Neural progenitor cell (in vitro differentiated cells): ENCODE data around the gene CSRP2. TPM values are rescaled to one million over a fixed set of nuclear protein-coding genes. Genes with fewer than 3 reads are reported as not detected.

Experiments
- DNase-seq: peaks from one replicate; pipeline ENCODE4 v3.0.0-alpha.2; 2016; ENCODE audit warnings: low spot score
- H2AFZ ChIP-seq: fragments of 200-600 bp; sonication (generic); replicated peaks from 2 replicates; pipeline ENCODE4 v1.6.1; 2016; ENCODE audit warnings: antibody characterized with exemption
- H3F3A ChIP-seq: fragments of 200-600 bp; sonication (generic); 2 replicates; pipeline ENCODE4 v1.6.1; 2016; ENCODE audit warnings: antibody characterized with exemption, low read depth
- H3K27ac ChIP-seq: fragments of 200-600 bp; sonication (generic); 2 replicates; pipeline ENCODE4 v1.5.1; 2016; ENCODE audit warnings: mild to moderate bottlenecking
- H3K27me3 ChIP-seq: fragments of 200-600 bp; sonication (generic); 2 replicates; pipeline ENCODE4 v1.6.1; 2016; ENCODE audit warnings: mild to moderate bottlenecking, moderate library complexity
- H3K36me3 ChIP-seq: fragments of 200-600 bp; sonication (generic); 2 replicates; pipeline ENCODE4 v1.5.1; 2016
- H3K4me1 ChIP-seq: fragments of 200-600 bp; sonication (generic); 2 replicates; pipeline ENCODE4 v1.6.1; 2016; ENCODE audit warnings: mixed run types
- H3K4me2 ChIP-seq: fragments of 200-600 bp; sonication (generic); 2 replicates; pipeline ENCODE4 v1.6.1; 2016
- H3K4me3 ChIP-seq: fragments of 200-600 bp; sonication (generic); 2 replicates; pipeline ENCODE4 v1.5.1; 2016
- H3K79me2 ChIP-seq: fragments of 200-600 bp; sonication (generic); 2 replicates; pipeline ENCODE4 v1.6.1; 2016; ENCODE audit warnings: low read depth
- H3K9ac ChIP-seq: fragments of 200-600 bp; sonication (generic); 2 replicates; pipeline ENCODE4 v1.6.1; 2016
- H3K9me3 ChIP-seq: fragments of 200-600 bp; sonication (generic); 2 replicates; pipeline ENCODE4 v1.5.1; 2016; ENCODE audit warnings: low read depth
- H4K20me1 ChIP-seq: fragments of 200-600 bp; sonication (generic); 2 replicates; pipeline ENCODE4 v1.6.1; 2016; ENCODE audit warnings: low read depth
- H3K27ac Mint-ChIP-seq: 3 replicates; pipeline ENCODE4 v1.8.0; 2021; ENCODE audit warnings: mixed read lengths
- H3K27me3 Mint-ChIP-seq: 2 replicates; pipeline ENCODE4 v1.8.0; 2022; ENCODE audit warnings: low read depth, mild to moderate bottlenecking, inconsistent platforms, moderate library complexity, mixed read lengths; ENCODE audit not compliant: insufficient read depth
- H3K36me3 Mint-ChIP-seq: 3 replicates; pipeline ENCODE4 v1.8.0; 2021; ENCODE audit warnings: mixed read lengths
- H3K4me1 Mint-ChIP-seq: 3 replicates; pipeline ENCODE4 v1.8.0; 2021; ENCODE audit warnings: mixed read lengths
- H3K4me3 Mint-ChIP-seq: 3 replicates; pipeline ENCODE4 v1.8.0; 2021; ENCODE audit warnings: mild to moderate bottlenecking, moderate library complexity, mixed read lengths
- H3K9me3 Mint-ChIP-seq: 3 replicates; pipeline ENCODE4 v1.8.0; 2020; ENCODE audit warnings: mixed read lengths
- EZH2 ChIP-seq: fragments of 200-600 bp; sonication (generic); IDR thresholded peaks from 2 replicates; pipeline ENCODE4 v1.6.1; 2017; ENCODE audit warnings: antibody characterized with exemption, mild to moderate bottlenecking, moderate library complexity
- EZH2phosphoT487 ChIP-seq: fragments of 200-600 bp; sonication (generic); IDR thresholded peaks from 2 replicates; pipeline ENCODE4 v1.6.1; 2017; ENCODE audit warnings: antibody characterized with exemption
- total RNA-seq: library from RNA; depleted of rRNA; stranded (reverse); fragments of >200 nt; gene quantifications from 2 replicates; pipeline ENCODE4 v1.2.3, GENCODE V29; 2015; ENCODE audit warnings: low replicate concordance
- TF ChIP-seq, protein P1 (sequence below): fragments of 200-600 bp; sonication (generic); IDR thresholded peaks from 2 replicates; pipeline ENCODE4 v1.5.1; 2017; ENCODE audit warnings: antibody characterized with exemption, mild to moderate bottlenecking

The CSRP2 gene
- total RNA-seq, 1 donor from 2014 or later: 405 TPM

DNA sequence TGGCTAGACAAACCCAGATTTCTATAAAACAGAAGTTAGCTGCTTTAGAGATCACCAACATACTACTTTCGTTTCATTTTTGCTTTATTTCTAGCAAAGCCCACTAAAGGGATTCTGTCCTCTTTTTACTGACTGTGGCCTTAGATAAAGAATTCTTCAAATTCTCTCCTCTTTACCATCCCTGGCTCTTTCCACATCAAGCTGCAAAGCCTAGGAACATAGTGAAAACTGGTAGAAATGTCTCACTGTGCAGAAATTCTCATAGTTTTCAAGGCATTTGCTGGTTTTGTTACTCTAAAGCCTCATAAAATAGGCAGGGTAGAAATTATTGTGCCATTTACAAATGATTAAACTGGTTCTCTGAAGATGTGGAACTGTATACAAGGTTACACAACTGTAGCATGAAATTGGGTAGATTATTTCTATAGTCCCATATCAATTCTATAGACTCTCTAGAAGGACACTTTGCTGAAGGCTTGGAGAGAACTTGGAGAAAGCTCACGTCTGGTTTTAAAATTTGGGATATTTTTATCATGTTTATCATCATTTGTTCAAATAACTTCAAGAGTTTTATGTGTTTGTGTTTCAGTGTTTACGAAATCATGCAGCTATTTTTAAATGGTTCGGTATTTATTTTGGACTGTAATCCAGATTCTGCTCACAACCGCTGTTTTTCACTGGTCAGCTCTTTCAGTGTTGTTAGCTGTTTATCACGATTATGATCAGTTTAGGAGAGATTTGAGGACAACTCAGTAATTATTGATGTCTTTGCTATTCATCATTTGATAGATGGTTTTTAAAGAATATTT is 36.7 kb upstream of the CSRP2 start:
- Histone ChIP-seq H4K20me1 (no peaks in the 10 kb centered on the region), H3K36me3 (no peaks in the 10 kb centered on the region), H3F3A (no peaks in the 10 kb centered on the region), H3K9me3 (no peaks in the 10 kb centered on the region), H3K9ac (no peak overlapping the region), H3K79me2 (no peaks in the 10 kb centered on the region), H3K27ac (no peak overlapping the region), H3K27me3 (no peaks in the 10 kb centered on the region), H3K4me2 (no peak overlapping the region), H2AFZ (no peak overlapping the region), H3K4me1 (no peaks in the 10 kb centered on the region), H3K4me3 (no peak overlapping the region)
- H3K4me1 Mint-ChIP-seq: no peaks in the 10 kb centered on the region
- no peak overlapping the region for H3K4me3 Mint-ChIP-seq
- H3K9me3 Mint-ChIP-seq: no peaks in the 10 kb centered on the region
- H3K36me3 Mint-ChIP-seq: no peaks in the 10 kb centered on the region
- TF ChIP-seq, protein P1, sequence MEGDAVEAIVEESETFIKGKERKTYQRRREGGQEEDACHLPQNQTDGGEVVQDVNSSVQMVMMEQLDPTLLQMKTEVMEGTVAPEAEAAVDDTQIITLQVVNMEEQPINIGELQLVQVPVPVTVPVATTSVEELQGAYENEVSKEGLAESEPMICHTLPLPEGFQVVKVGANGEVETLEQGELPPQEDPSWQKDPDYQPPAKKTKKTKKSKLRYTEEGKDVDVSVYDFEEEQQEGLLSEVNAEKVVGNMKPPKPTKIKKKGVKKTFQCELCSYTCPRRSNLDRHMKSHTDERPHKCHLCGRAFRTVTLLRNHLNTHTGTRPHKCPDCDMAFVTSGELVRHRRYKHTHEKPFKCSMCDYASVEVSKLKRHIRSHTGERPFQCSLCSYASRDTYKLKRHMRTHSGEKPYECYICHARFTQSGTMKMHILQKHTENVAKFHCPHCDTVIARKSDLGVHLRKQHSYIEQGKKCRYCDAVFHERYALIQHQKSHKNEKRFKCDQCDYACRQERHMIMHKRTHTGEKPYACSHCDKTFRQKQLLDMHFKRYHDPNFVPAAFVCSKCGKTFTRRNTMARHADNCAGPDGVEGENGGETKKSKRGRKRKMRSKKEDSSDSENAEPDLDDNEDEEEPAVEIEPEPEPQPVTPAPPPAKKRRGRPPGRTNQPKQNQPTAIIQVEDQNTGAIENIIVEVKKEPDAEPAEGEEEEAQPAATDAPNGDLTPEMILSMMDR: no peak
- TF ChIP-seq EZH2phosphoT487 (no peak), EZH2 (no peak)
- H3K27ac Mint-ChIP-seq: no peak overlapping the region
- DNase-seq: no peak
- no peaks in the 10 kb centered on the region for H3K27me3 Mint-ChIP-seq

DNA sequence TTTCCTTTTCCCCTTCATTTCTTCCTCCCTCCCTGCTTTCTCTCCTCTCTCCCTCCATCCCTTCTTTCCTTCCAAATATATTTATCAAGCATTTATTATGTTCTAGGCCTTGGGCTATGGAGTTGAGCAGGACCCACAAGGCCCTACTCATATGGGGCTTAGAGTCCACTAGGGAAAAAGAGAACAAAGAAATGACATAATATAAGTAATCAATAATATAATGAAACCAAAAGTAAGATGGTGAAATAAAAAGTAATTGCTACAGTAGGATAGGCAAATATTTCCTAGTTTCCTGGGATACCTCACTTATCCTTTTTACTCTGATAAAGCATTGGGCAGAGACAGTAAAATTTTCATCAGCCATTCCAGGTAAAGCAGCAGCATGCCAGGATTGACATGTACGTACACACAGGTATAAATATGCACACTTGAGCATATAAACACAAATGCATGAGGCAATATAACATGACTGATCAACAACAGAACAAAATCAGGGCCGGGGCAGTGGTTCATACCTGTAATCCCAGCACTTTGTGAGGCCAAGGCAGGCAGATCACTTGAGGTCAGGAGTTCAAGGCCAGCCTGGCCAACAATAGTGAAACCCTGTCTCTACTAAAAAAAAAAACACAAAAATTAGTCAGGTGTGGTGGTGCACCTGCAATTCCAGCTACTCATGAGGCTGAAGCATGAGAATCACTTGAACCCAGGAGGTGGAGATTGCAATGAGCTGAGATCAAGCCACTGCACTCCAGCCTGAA is 35.5 kb upstream of the CSRP2 start:
- Histone ChIP-seq H3K36me3 (no peaks in the 10 kb centered on the region), H3K27me3 (no peaks in the 10 kb centered on the region), H3K4me2 (no peak overlapping the region), H3K4me1 (peaks cover 5% of the 10 kb centered on the region), H3K4me3 (no peak overlapping the region), H3F3A (no peaks in the 10 kb centered on the region), H3K9ac (no peak overlapping the region), H4K20me1 (no peaks in the 10 kb centered on the region), H2AFZ (no peak overlapping the region), H3K9me3 (no peaks in the 10 kb centered on the region), H3K79me2 (no peaks in the 10 kb centered on the region), H3K27ac (no peak overlapping the region)
- H3K9me3 Mint-ChIP-seq: no peaks in the 10 kb centered on the region
- TF ChIP-seq EZH2: no peak
- TF ChIP-seq, protein P1: no peak
- no peak for TF ChIP-seq EZH2phosphoT487
- H3K4me1 Mint-ChIP-seq: peaks cover 1% of the 10 kb centered on the region
- H3K4me3 Mint-ChIP-seq: no peak overlapping the region
- H3K27me3 Mint-ChIP-seq: no peaks in the 10 kb centered on the region
- no peak for DNase-seq
- H3K36me3 Mint-ChIP-seq: no peaks in the 10 kb centered on the region
- no peak overlapping the region for H3K27ac Mint-ChIP-seq

DNA sequence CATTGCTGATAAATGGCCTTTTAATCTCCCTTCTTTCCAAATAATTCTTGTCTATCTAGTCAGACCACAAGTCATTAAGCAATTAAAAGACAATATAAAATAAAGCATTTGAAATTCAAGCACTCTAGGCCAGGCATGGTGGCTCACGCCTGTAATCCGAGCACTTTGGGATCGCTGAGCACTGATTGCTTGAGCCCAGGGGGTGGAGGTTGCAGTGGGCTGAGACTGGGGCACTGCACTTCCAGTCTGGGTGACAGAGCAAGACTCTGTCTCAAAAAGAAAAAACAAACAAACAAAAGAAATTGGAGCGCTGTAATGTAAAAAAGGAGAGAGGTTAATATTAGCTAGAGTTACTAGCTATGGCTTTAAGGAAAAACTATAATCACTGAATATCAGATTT is 30.5 kb upstream of the CSRP2 start:
- no peak overlapping the region for H3K4me3 Mint-ChIP-seq
- Histone ChIP-seq H3K27ac (no peak overlapping the region), H3K36me3 (no peaks in the 10 kb centered on the region), H3K27me3 (no peaks in the 10 kb centered on the region), H4K20me1 (no peaks in the 10 kb centered on the region), H3K9ac (no peak overlapping the region), H3K79me2 (no peaks in the 10 kb centered on the region), H3K4me3 (no peak overlapping the region), H2AFZ (peak overlapping the region; percentile 64), H3K4me1 (peaks cover 14% of the 10 kb centered on the region), H3K9me3 (no peaks in the 10 kb centered on the region), H3K4me2 (peak overlapping the region; percentile 60), H3F3A (no peaks in the 10 kb centered on the region)
- TF ChIP-seq EZH2 (no peak), EZH2phosphoT487 (no peak)
- TF ChIP-seq, protein P1: no peak
- no peaks in the 10 kb centered on the region for H3K36me3 Mint-ChIP-seq
- peaks cover 2% of the 10 kb centered on the region for H3K27me3 Mint-ChIP-seq
- peaks cover 9% of the 10 kb centered on the region for H3K4me1 Mint-ChIP-seq
- peak; percentile 25 for DNase-seq
- H3K9me3 Mint-ChIP-seq: no peaks in the 10 kb centered on the region
- no peak overlapping the region for H3K27ac Mint-ChIP-seq
